HuH-7.5 (cell line): ENCODE data around the gene SUPT7L.
"Not testable (repeated sequence)": the region's sequence is repeated elsewhere in the genome, so short reads cannot be mapped to it uniquely, and the experiment has no call there.

Experiments used
- DNase-seq: peaks from one replicate; pipeline ENCODE4 v3.0.0; 2011; ENCODE audit warnings: low spot score

SUPT7L gene

DNA sequence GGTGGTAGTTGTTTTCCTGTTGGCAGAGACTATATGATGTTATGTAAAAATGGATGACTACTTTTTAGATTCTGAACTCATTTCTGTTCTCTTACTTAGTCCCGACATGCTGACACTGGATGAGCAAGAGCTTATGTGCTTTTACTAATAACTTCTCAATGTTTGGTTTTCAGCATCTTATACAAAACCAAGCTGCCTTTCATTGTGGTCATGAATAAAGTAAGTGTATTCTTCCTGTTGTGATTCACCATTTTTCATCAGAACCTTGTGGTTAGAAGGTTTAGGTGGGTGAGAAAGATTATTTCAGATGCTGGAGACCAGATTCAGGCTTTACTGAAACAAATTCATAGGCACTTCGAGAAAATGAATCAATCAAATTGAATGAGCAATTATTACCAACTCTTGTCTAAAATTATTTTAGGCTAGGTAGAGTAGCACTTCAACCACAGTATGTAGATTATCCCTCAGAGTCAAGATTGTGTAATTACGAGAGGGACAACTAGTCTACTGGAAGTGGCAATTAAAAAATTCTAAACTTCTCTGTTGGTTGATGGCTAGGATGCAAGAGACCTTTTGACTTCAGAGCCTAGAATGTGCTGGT lies 25.3 kb downstream of the SUPT7L start:
- no peak for DNase-seq

DNA sequence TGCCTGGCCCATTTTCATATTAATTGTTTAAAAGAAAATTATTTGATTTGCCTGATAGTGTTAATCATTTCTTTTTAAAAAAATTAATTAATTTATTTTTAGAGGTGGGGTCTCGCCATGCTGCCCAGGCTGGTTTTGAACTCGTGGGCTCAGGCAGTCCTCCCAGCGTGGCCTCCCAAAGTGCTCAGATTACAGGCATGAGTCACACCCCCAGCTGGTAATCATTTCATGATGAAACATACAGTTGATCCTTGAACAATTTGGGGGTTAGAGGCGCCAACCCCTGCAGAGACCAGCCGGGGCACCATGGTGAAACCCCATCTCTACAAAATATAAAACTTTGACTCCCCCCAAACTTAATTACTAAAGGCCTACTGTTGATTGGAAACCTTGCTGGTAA lies 26.6 kb downstream of the SUPT7L start:
- no peak for DNase-seq

- no peak for DNase-seq
Observed at GRCh38 chr2:27634291-27634690, 29.1 kb downstream of the SUPT7L start.

- not testable (repeated sequence) for DNase-seq
Observed at GRCh38 chr2:27630257-27630656, 33.2 kb downstream of the SUPT7L start.

- DNase-seq = peak; percentile 53
Observed at GRCh38 chr2:27628767-27629709, 34.4 kb downstream of the SUPT7L start, which contains the start of the genes CCDC121 and GPN1. TSS of gene CCDC121 (minus strand) at chr2:27629012. CDS start at chr2:27627799, 1,213 bp downstream. TSS of gene GPN1 (plus strand) at chr2:27629050. CDS start at chr2:27629059, 9 bp downstream.

- DNase-seq = no peak
Observed at GRCh38 chr2:27627963-27628766, 35.2 kb downstream of the SUPT7L start.

DNA sequence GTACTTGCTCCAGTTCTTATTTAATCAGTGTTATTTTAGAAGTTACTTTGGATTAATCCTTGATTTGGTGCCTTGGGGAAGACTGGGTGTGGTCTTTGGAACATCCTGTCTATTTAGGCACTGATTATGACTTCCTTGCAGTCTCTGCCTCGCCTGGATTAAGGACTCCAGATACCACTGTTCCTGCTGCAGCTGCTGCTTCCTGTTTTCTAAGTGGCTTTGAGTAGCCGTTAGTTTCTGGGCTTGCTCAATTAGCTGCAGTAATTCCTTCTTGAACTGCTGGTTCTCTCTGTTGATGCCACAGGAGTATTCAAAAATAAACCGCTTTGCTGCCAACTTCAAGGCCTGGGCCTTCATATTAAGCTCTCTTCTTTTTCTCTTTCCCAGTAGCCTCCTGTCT lies 36.5 kb downstream of the SUPT7L start:
- DNase-seq = not testable (repeated sequence)

DNA sequence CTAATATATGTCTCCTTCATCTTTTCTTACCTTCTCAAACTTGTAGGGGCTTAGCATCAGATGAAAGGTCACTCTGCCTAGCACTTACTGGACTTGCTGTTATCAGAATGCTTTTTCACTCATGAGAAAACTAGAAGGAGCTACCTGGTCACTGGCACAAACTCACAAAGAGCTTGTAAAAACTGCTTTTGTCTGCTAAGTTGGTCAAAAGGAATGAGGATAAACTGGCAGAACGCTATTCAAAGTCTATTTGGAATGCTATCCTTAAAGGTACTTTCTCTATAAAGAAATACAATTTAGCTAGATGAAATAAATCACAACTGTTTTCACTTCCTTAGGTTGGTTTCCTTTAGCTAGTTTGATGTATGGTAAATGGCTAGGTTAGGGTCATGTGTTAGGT lies 37.1 kb downstream of the SUPT7L start:
- DNase-seq = not testable (repeated sequence)

DNA sequence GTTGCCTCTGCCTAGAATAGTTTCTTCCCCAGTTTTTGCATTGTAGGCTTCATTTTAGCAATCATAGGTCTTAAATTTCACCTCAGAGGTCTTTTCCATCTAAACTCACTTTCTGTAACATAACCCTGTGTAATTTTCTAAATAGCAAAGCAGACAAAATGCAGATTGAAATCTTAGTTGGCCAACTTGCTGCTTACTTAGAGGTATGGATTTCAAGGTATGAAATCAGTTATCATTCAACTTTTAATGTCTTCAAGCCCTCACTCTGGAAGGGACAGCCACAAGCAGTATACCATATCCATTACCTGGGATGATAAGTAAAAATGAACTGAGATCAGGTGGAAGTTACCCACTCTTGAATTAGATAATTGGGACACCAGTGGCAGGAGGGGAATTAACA lies 38.5 kb downstream of the SUPT7L start:
- DNase-seq = no peak

GRCh38 chr2:27622921-27623384 lies 40.5 kb downstream of the SUPT7L start:
- DNase-seq = no peak

DNA sequence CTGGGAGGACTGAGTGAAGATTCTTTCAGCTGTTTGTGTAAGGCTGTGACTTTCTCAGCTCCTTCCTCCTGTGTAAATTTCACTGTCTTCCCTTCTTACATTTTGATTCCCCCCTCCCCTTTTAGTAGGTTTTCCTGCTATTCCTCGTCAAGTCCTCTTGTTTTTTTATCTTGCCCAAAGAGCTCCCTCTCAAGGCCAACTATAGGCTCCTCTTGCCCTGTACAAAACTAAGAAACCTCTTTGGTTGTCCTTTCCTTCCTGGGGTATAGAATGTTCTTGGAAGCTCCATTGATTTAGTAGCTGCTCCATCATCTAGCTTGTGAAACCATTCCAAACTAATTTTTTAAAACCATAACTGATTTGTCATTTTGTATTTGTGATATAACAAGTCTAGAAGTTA lies 41.9 kb downstream of the SUPT7L start:
- no peak for DNase-seq

GRCh38 chr2:27615316-27615715 lies 48.1 kb downstream of the SUPT7L start:
- DNase-seq = no peak

DNA sequence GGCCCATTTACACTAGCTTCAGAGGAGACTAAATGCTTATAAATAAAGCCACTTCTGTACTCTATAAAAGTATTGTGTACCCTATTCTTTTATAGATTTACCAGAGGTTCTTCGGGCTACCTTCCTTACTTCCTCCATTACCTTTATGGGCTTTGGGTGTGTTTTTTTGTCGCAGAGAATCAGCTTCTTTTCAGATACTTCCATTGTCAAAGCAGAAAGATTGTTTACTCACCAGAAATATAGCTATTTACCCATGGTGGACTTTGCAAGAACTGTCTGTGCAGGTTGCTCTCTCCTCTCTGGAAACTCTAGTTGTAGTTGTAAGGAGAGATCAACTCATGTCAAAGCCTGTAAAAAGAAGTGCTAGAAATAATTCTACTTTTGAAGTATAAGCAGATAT lies 49.4 kb downstream of the SUPT7L start:
- DNase-seq = no peak

DNA sequence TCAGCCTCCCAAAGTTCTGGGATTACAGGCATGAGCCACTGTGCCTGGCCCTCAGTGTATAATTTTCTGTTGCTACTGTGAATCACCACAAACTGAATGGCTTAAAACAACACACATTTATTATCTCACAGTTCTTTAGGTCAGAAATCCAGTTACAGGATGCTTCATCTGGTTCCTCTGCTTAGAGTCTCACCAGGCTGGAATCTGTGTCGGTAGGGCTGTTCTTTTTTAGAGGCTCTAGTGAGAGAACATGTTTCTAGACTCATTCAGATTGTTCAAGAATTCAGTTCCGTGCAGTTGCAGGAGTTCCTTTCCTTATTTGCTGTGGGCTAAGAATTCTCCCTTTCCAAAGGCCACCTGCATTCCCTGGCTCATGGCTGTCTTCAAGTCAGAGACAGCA lies 56.8 kb downstream of the SUPT7L start:
- no peak for DNase-seq
